Upper lobe of left lung (tissue), 6 donors: ENCODE measurements around the gene ZNF747. TPM values are rescaled to one million over a fixed set of nuclear protein-coding genes. Genes with fewer than 3 reads are reported as not detected.

Experiments used
- ATAC-seq, 2 donors: fragments of 200-7000 bp; cut with Tn5 transposase; one replicate each; pipeline ENCODE4 v1.9.1; 2022; ENCODE audit warnings: mild to moderate bottlenecking in 2 of 2, moderate library complexity in 2 of 2; ENCODE audit not compliant: low FRiP score in 2 of 2
- DNase-seq, 2 donors: peaks; one replicate each; pipeline ENCODE4 v3.0.0-alpha.2; 2019 to 2020
- H3K27ac ChIP-seq, 4 donors: fragments of 200-600 bp; sonication (generic); one replicate each; pipeline ENCODE4 v1.5.1; 2016 to 2019
- H3K27me3 ChIP-seq, 4 donors: fragments of 200-600 bp; sonication (generic); one replicate each; pipeline ENCODE4 v1.5.1; 2017 to 2019
- H3K36me3 ChIP-seq, 4 donors: fragments of 200-600 bp; sonication (generic); one replicate each; pipeline ENCODE4 v1.5.1; 2016 to 2019
- H3K4me1 ChIP-seq, 4 donors: fragments of 200-600 bp; sonication (generic); one replicate each; pipeline ENCODE4 v1.5.1; 2018 to 2019
- H3K4me3 ChIP-seq, 4 donors: fragments of 200-600 bp; sonication (generic); one replicate each; pipeline ENCODE4 v1.5.1; 2017 to 2019; ENCODE audit warnings: mild to moderate bottlenecking in 2 of 4, moderate library complexity in 1 of 4
- H3K9me3 ChIP-seq, 4 donors: fragments of 200-600 bp; sonication (generic); one replicate each; pipeline ENCODE4 v1.5.1; 2018 to 2019
- EP300 ChIP-seq, 4 donors: sonication (generic); formaldehyde crosslinking; IDR thresholded peaks; one replicate each; pipeline ENCODE4 v1.5.1; 2017; ENCODE audit warnings: antibody characterized with exemption in 4 of 4, control low read depth in 2 of 4
- POLR2A ChIP-seq, 4 donors: fragments of 450-650 bp; IDR thresholded peaks; one replicate each; pipeline ENCODE4 v1.5.1; 2016 to 2017; ENCODE audit warnings: antibody characterized with exemption in 4 of 4, mild to moderate bottlenecking in 2 of 4
- POLR2AphosphoS5 ChIP-seq, 2 donors: sonication (generic); formaldehyde crosslinking; IDR thresholded peaks; one replicate each; pipeline ENCODE4 v1.5.1; 2017; ENCODE audit warnings: antibody characterized with exemption in 2 of 2
- whole genome bisulfite sequencing, 2 donors: methylation state at CpG; one replicate each; pipeline ENCODE4 v1.1.5; 2017 to 2018; 5-methylcytosine and 5-hydroxymethylcytosine counted together
- small RNA-seq, 4 donors: library from RNA; depleted of rRNA; stranded (forward); fragments of <200 nt; gene quantifications; one replicate each; pipeline ENCODE3, GENCODE V24; 2016
- total RNA-seq, 6 donors: library from RNA; depleted of rRNA in 4 of 6; stranded (reverse); fragments of >200 nt in 4 of 6; gene quantifications; one replicate each; pipeline versions ENCODE4 v1.1.0 to v1.2.1, GENCODE V29; 2016 to 2021
- TF ChIP-seq, protein P1 (sequence below), 6 experiments: fragments of 450-650 bp in 4 of 6; fragments of 200-600 bp in 2 of 6; sonication (generic) in 2 of 6; IDR thresholded peaks; one replicate each; pipeline ENCODE4 v1.5.1; 2016 to 2019; ENCODE audit warnings: antibody characterized with exemption in 6 of 6
- donor health status: DM: no; HTN: no; CAD: no; lungs with moderate emphysema.
- donor health status: DM: no; HTN: yes; CAD: no; lungs with severe emphysema.

ZNF747 gene
- total RNA-seq, 6 donors from 2014 or later = 11.0 to 15.5 (median 11.5) TPM

DNA sequence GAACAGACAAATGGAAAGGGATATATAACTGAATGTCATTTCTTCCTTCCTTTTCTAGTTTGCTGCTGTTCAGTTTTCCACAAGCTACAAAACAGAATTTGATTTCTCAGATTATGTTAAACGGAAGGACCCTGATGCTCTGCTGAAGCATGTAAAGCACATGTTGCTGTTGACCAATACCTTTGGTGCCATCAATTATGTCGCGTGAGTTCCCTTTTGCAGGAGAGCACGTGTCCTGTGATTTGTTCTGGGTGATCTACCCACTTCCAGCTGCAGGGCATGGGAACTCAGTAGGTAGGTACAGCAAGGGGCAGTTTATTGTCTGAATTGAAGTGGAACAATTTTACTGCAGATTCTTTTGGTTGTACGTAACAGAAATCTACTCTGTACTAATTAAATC, 53.3 kb downstream of the ZNF747 start:
- ATAC-seq = no peak
- Histone ChIP-seq H3K4me3 (no peak overlapping the region), H3K9me3 (no peaks in the 10 kb centered on the region), H3K27ac (no peak overlapping the region), H3K36me3 (peaks cover 0 to 5% (median 0%) of the 10 kb centered on the region in 4 donors), H3K27me3 (no peaks in the 10 kb centered on the region), H3K4me1 (no peaks in the 10 kb centered on the region)
- TF ChIP-seq POLR2AphosphoS5 (IDR thresholded peaks at IDR 0.05) = no peak
- no peak for TF ChIP-seq POLR2A (IDR thresholded peaks at IDR 0.05)
- no peak for TF ChIP-seq EP300 (IDR thresholded peaks at IDR 0.05)
- TF ChIP-seq, protein P1, sequence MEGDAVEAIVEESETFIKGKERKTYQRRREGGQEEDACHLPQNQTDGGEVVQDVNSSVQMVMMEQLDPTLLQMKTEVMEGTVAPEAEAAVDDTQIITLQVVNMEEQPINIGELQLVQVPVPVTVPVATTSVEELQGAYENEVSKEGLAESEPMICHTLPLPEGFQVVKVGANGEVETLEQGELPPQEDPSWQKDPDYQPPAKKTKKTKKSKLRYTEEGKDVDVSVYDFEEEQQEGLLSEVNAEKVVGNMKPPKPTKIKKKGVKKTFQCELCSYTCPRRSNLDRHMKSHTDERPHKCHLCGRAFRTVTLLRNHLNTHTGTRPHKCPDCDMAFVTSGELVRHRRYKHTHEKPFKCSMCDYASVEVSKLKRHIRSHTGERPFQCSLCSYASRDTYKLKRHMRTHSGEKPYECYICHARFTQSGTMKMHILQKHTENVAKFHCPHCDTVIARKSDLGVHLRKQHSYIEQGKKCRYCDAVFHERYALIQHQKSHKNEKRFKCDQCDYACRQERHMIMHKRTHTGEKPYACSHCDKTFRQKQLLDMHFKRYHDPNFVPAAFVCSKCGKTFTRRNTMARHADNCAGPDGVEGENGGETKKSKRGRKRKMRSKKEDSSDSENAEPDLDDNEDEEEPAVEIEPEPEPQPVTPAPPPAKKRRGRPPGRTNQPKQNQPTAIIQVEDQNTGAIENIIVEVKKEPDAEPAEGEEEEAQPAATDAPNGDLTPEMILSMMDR (IDR thresholded peaks at IDR 0.05) = no peak
- 79 to 80% methylated on average over 5 of the region's 5 CpGs for WGBS, 2 donors
- no peak for DNase-seq

Small RNA genes lying within 50 kb of the gene (small RNA-seq; reads per million reads assigned to genes)
- gene MIR4518 (0 reads per million in 4 donors), gene RNU7-61P (0 reads per million in 4 donors)

Other genes with a start within 250 kb of the ZNF747 start
- 10 to 100 TPM; 24.2 to 63.7 (median 38.8) TPM for gene CD2BP2, start 179.6 kb downstream of the ZNF747 start, total RNA-seq
- gene TBC1D10B, start 164.4 kb downstream of the ZNF747 start, total RNA-seq = 10 to 100 TPM; 31.1 to 71.2 (median 40.3) TPM
- 1 to 10 TPM in 1 of 6 donors, not detected in 5; 1.6 TPM for gene MYL11, start 160.1 kb downstream of the ZNF747 start, total RNA-seq
- gene SEPTIN1, start 152.3 kb downstream of the ZNF747 start, total RNA-seq = 10 to 100 TPM in 1 of 6 donors, 1 to 10 TPM in 5; 3.5 to 13.6 (median 7.1) TPM
- gene ZNF48, start 139.4 kb downstream of the ZNF747 start, total RNA-seq = 10 to 100 TPM in 3 of 6 donors, 1 to 10 TPM in 3; 6.8 to 29.2 (median 10.9) TPM
- gene ZNF771, start 127.3 kb downstream of the ZNF747 start, total RNA-seq = 10 to 100 TPM in 2 of 6 donors, 1 to 10 TPM in 4; 5.2 to 12.3 (median 7.2) TPM
- gene DCTPP1, start 104.8 kb downstream of the ZNF747 start, total RNA-seq = 10 to 100 TPM in 5 of 6 donors, 1 to 10 TPM in 1; 4.2 to 31.8 (median 20.0) TPM
- gene SEPHS2, start 89.0 kb downstream of the ZNF747 start, total RNA-seq = 10 to 100 TPM; 34.7 to 64.0 (median 38.2) TPM
- 100 to 1,000 TPM in 1 of 6 donors, 10 to 100 TPM in 5; 22.8 to 138 (median 67.0) TPM for gene ITGAL, start 62.1 kb downstream of the ZNF747 start, total RNA-seq
- 10 to 100 TPM; 27.3 to 58.7 (median 34.8) TPM for gene ZNF768, start 8.3 kb downstream of the ZNF747 start, total RNA-seq
- 10 to 100 TPM in 4 of 6 donors, 1 to 10 TPM in 2; 7.6 to 18.9 (median 10.6) TPM for gene ZNF764, start 23.5 kb upstream of the ZNF747 start, total RNA-seq
- gene ZNF688, start 36.9 kb upstream of the ZNF747 start, total RNA-seq = 10 to 100 TPM; 15.0 to 34.6 (median 18.8) TPM
- 10 to 100 TPM in 4 of 6 donors, 1 to 10 TPM in 2; 7.3 to 52.4 (median 15.3) TPM for gene ZNF785, start 50.8 kb upstream of the ZNF747 start, total RNA-seq
- 10 to 100 TPM in 2 of 6 donors, 1 to 10 TPM in 4; 3.1 to 10.9 (median 8.9) TPM for gene ZNF689, start 75.5 kb upstream of the ZNF747 start, total RNA-seq
- gene PRR14, start 116.1 kb upstream of the ZNF747 start, total RNA-seq = 100 to 1,000 TPM in 1 of 6 donors, 10 to 100 TPM in 5; 34.5 to 160 (median 54.9) TPM
- 100 to 1,000 TPM in 1 of 6 donors, 10 to 100 TPM in 5; 38.0 to 150 (median 70.4) TPM for gene FBRS, start 123.6 kb upstream of the ZNF747 start, total RNA-seq
- gene SRCAP, start 164.3 kb upstream of the ZNF747 start, total RNA-seq = 100 to 1,000 TPM in 1 of 6 donors, 10 to 100 TPM in 5; 38.3 to 102 (median 66.0) TPM
- 10 to 100 TPM; 27.4 to 70.2 (median 33.5) TPM for gene PHKG2, start 213.6 kb upstream of the ZNF747 start, total RNA-seq
- 10 to 100 TPM in 4 of 6 donors, 1 to 10 TPM in 2; 6.1 to 45.1 (median 16.0) TPM for gene CFAP119, start 227.2 kb upstream of the ZNF747 start, total RNA-seq
- gene RNF40, start 227.5 kb upstream of the ZNF747 start, total RNA-seq = 100 to 1,000 TPM in 2 of 6 donors, 10 to 100 TPM in 4; 69.9 to 137 (median 95.2) TPM